Measurements from ENCODE around the gene GCFC2.
"Not testable (repeated sequence)": the region's sequence is repeated elsewhere in the genome, so short reads cannot be mapped to it uniquely, and the experiment has no call there.

Gene GCFC2

DNA sequence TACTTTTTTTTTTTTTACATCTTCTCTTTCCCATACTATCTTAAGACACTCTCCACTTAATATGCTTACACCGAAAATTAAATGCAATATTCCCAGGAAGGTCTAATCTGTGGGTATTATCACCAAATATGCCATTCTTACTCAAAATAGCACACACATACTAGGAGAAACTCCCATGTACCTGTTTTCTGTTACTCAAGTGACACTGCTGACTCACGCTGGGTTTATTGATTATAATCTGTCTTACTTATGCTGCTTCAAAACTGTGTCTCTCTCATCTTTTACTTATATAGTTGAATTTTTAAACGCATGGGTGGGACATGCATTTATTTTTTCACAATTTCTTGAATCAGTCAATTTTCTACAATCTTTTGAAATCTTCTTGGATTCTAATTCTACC lies 34.3 kb downstream of the GCFC2 start:
- DNase-seq: no peak

DNA sequence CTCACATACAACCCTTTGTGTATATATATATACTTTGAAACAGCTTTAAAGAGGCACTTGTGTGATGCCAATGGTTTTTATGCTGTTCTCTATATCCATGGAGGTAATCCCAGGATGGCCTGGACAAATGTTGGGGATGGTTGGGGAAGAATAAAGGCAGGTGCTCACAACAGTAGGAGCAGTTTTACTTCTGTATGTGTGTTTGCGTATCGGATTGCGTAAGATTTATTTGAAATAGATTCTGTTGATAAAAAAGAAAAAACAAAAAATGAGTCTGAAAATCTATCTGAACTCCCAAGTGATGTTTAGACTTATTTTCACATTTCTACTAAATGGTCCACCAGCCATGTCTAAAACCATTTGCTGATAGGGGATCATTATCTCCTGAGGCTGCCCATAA lies 34.8 kb downstream of the GCFC2 start:
- no peak for DNase-seq

GRCh38 chr2:75675423-75675822 lies 35.3 kb downstream of the GCFC2 start:
- not testable (repeated sequence) for DNase-seq

DNA sequence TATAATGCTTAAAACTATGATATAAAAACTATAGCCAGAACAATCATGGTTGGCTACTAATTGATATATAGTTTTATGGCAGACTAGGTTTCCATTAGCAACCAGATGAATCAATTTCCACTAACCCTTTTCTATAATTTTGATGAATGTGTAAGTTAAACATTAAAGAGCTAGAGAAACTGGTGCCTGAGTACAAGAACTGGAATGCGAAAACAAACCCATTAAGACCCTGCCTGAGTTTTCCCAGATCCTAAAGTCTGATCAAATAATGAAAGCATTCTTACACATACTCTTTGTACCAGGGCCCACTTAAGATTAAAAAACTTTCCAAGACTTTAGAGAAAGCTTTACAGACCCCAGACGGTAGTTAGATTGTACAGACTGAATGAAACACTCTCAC lies 42.8 kb downstream of the GCFC2 start:
- DNase-seq: no peak

GRCh38 chr2:75666911-75667310 lies 43.8 kb downstream of the GCFC2 start:
- DNase-seq: no peak

- DNase-seq: no peak
Measured at GRCh38 chr2:75657798-75658197, 52.9 kb downstream of the GCFC2 start.

DNA sequence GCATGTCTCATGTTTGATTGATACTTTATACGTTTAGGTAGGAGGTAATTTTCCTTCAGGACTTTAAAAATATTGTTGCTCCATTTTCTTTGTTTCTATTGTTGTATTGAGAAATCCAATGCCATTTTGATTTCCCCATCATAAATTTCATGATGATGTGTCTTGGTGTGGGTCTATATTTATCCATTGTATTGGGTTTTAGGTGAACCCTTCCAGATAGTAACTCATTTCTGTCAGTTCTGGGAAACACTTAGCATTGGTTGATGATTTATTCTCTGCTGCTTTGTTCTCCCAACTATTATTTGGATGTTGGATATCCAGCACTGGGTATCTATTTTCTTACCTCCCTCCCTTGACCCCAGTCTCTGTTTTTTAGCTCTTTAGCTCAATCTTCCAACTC lies 54.2 kb downstream of the GCFC2 start:
- DNase-seq: no peak

DNA sequence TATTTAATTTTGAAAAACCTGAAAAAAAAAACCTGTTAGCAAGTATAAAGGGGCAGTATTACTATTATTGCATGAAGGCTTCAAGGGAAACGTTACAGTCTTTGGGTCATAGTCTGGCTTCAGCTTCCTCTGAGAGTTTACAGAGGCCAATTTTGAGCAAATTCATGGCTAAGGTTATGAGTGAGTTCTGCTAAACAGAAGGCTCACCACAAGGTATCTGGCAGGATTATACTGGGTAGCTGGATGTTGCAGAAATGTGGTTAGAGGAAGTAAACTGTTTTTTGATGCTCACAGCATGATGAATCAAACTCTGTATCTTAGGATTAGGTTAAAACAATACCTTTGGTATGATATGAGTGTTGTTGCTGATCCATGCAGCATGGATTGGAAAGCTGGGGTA lies 54.9 kb downstream of the GCFC2 start:
- no peak for DNase-seq

- no peak for DNase-seq
Measured at GRCh38 chr2:75654012-75654411, 56.7 kb downstream of the GCFC2 start.

- no peak for DNase-seq
Measured at GRCh38 chr2:75647771-75648170, 62.9 kb downstream of the GCFC2 start.

- peak; percentile 81 for DNase-seq
Measured at GRCh38 chr2:75646583-75647425, 63.9 kb downstream of the GCFC2 start, which contains the start of gene MRPL19. TSS of gene MRPL19 (plus strand) at chr2:75646783. CDS start at chr2:75646808, 25 bp downstream.

GRCh38 chr2:75646090-75646582 lies 64.6 kb downstream of the GCFC2 start:
- DNase-seq: no peak

- DNase-seq: no peak
Measured at GRCh38 chr2:75645643-75646042, 65.1 kb downstream of the GCFC2 start.

- no peak for DNase-seq
Measured at GRCh38 chr2:75643980-75644379, 66.7 kb downstream of the GCFC2 start.

DNA sequence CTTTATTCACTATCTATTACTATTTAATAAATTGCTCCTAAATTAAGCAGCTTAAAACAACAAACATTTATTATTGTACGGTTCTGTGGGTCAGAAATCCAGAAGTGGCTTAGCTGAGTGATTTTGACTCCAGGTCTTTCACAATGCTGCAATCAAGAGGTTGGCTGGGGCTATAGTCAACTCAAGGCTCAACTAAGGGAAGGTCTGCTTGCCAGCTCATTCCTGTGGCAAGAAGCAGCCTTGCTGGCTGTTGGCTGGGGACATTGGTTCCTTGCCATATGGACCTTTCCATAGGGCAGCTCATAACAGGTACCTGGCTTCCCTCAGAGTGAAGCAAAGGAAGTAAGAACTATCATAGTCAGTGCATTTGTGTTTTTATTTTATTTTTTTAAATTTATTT lies 69.1 kb downstream of the GCFC2 start:
- DNase-seq: no peak

GRCh38 chr2:75640621-75641121 lies 70.0 kb downstream of the GCFC2 start:
- peak; percentile 34 for DNase-seq

GRCh38 chr2:75637568-75637967 lies 73.1 kb downstream of the GCFC2 start:
- no peak for DNase-seq

GRCh38 chr2:75634945-75635344 lies 75.8 kb downstream of the GCFC2 start:
- no peak for DNase-seq

- DNase-seq: no peak
Measured at GRCh38 chr2:75633620-75634019, 77.1 kb downstream of the GCFC2 start.

GRCh38 chr2:75632813-75633212 lies 77.9 kb downstream of the GCFC2 start:
- DNase-seq: no peak

DNA sequence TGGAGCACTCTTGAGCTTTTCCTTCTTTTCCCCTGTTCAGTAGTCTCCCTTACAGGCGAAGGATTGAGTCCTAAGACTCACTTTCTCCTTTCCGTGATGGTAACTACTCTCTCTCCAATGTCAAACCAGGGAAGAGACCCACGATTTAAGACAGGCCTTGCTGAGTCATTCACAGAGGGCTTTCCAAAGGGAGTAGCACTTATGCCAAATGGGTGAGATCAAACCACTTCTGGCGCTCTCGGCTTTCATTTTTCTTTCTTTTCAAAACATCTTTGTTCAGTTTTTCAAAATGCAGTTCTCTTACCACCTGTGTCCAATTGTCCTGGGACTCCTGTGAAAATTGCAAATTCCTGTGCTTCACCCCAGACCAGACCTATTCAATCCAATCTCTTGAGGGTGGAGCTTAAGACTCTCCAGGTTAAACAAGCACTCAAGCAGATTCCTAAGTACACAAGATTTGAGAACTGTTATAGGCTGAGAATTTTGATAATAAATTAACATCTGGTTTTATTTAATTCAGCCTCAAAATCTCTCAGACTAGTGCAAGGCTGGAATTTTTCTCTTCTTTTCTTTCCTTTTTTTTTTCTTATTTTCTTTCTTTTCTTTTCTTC lies 78.5 kb downstream of the GCFC2 start:
- no peak for DNase-seq

GRCh38 chr2:75627902-75628504 lies 82.7 kb downstream of the GCFC2 start:
- peak; percentile 43 for DNase-seq

- no peak for DNase-seq
Measured at GRCh38 chr2:75622929-75623328, 87.8 kb downstream of the GCFC2 start.

GRCh38 chr2:75622500-75622899 lies 88.2 kb downstream of the GCFC2 start:
- DNase-seq: no peak
